HepG2 (cell line): ENCODE results near the gene F7. TPM values are rescaled to one million over a fixed set of nuclear protein-coding genes. Genes with fewer than 3 reads are reported as not detected.

Experiments used
- HNRNPL ChIP-seq: fragments of 200-400 bp; formaldehyde crosslinking; IDR thresholded peaks from 2 replicates; pipeline ENCODE4 v1.6.1; 2017; ENCODE audit warnings: mild to moderate bottlenecking, low read depth, low read length
- HOXA3 ChIP-seq: sonication (generic); formaldehyde crosslinking; IDR thresholded peaks from 2 replicates; pipeline ENCODE4 v1.5.0; 2020; ENCODE audit warnings: missing genetic modification reagents
- KLF6 ChIP-seq: IDR thresholded peaks from 2 replicates; pipeline ENCODE4 v1.8.0; 2016; ENCODE audit warnings: missing biosample characterization, missing genetic modification reagents
- NFE2 ChIP-seq: sonication (generic); formaldehyde crosslinking; IDR thresholded peaks from 2 replicates; pipeline ENCODE4 v1.4.0; 2020; ENCODE audit warnings: missing genetic modification reagents
- NPAS2 ChIP-seq: sonication (generic); formaldehyde crosslinking; IDR thresholded peaks from 2 replicates; pipeline ENCODE4 v1.8.0; 2022; ENCODE audit warnings: mild to moderate bottlenecking, missing genetic modification reagents, borderline replicate concordance
- NR2F2 ChIP-seq: IDR thresholded peaks from 2 replicates; pipeline ENCODE4 v1.6.1; 2012; ENCODE audit warnings: low read depth, inconsistent platforms, borderline replicate concordance
- PAX8 ChIP-seq: sonication (generic); formaldehyde crosslinking; IDR thresholded peaks from 2 replicates; pipeline ENCODE4 v1.8.0; 2022; ENCODE audit warnings: mild to moderate bottlenecking, missing genetic modification reagents, borderline replicate concordance
- PLRG1 ChIP-seq: fragments of 450-650 bp; conservative IDR thresholded peaks from 2 replicates; pipeline ENCODE4 v1.6.1; 2016
- RARG ChIP-seq: sonication (generic); formaldehyde crosslinking; IDR thresholded peaks from 2 replicates; pipeline ENCODE4 v1.4.0; 2020; ENCODE audit warnings: low read depth, mild to moderate bottlenecking, missing genetic modification reagents
- REXO4 ChIP-seq: sonication (generic); formaldehyde crosslinking; IDR thresholded peaks from 2 replicates; pipeline ENCODE4 v1.8.0; 2022; ENCODE audit warnings: missing genetic modification reagents, mild to moderate bottlenecking, borderline replicate concordance
- TBP ChIP-seq: sonication (generic); formaldehyde crosslinking; IDR thresholded peaks from 2 replicates; pipeline ENCODE4 v1.5.0; 2020; ENCODE audit warnings: missing genetic modification reagents
- TCF7 ChIP-seq: sonication (generic); IDR thresholded peaks from 2 replicates; pipeline ENCODE4 v1.6.1; 2016; ENCODE audit warnings: antibody characterized with exemption, low read depth
- TMF1 ChIP-seq: sonication (generic); formaldehyde crosslinking; IDR thresholded peaks from 2 replicates; pipeline ENCODE4 v1.8.1; 2022; ENCODE audit warnings: low read depth, missing genetic modification reagents
- U2AF2 ChIP-seq: fragments of 200-400 bp; formaldehyde crosslinking; IDR thresholded peaks from 2 replicates; pipeline ENCODE4 v1.6.1; 2017; ENCODE audit warnings: low read depth, mild to moderate bottlenecking, low read length
- ZNF207 ChIP-seq: fragments of 450-650 bp; IDR thresholded peaks from 2 replicates; pipeline ENCODE4 v1.6.1; 2016; ENCODE audit warnings: antibody characterized with exemption, borderline replicate concordance
- ZNF251 ChIP-seq: sonication (generic); formaldehyde crosslinking; IDR thresholded peaks from 2 replicates; pipeline ENCODE4 v1.9.0; 2021; ENCODE audit warnings: mild to moderate bottlenecking, missing genetic modification reagents
- polyA plus RNA-seq, 8 experiments: library from polyadenylated mRNA; depleted of rRNA in 3 of 8; stranded (reverse) in 7 of 8; unstranded in 1 of 8; fragments of >200 nt; fragmentation: Illumina TruSeq in 4 of 8; extraction: Trizol in 4 of 8; gene quantifications; 2 replicates each; pipeline versions ENCODE4 v1.2.1 to v1.2.3, GENCODE V29; 2011 to 2016; ENCODE audit warnings: low read depth in 4 of 8, missing spikeins in 1 of 8, mixed read lengths in 1 of 8; ENCODE audit not compliant: insufficient read depth in 1 of 8
- total RNA-seq, 5 experiments: library from RNA; depleted of rRNA; stranded (reverse); fragments of >200 nt; fragmentation: Illumina TruSeq; extraction: Trizol; gene quantifications; 2 replicates each; pipeline ENCODE4 v1.2.3, GENCODE V29; 2016; ENCODE audit warnings: low read depth in 1 of 5
- TF ChIP-seq, protein P1 (sequence below): sonication (generic); formaldehyde crosslinking; IDR thresholded peaks from 2 replicates; pipeline ENCODE4 v1.4.0; 2020; ENCODE audit warnings: missing genetic modification reagents
- TF ChIP-seq, protein P2 (sequence below): sonication (generic); formaldehyde crosslinking; IDR thresholded peaks from 2 replicates; pipeline ENCODE4 v1.4.0; 2020; ENCODE audit warnings: missing genetic modification reagents
- TF ChIP-seq, protein P3 (sequence below): sonication (generic); formaldehyde crosslinking; IDR thresholded peaks from 2 replicates; pipeline ENCODE4 v1.4.0; 2020; ENCODE audit warnings: missing genetic modification reagents, borderline replicate concordance
- TF ChIP-seq, protein P4 (sequence below): IDR thresholded peaks from 2 replicates; pipeline ENCODE4 v1.6.1; 2018; ENCODE audit warnings: missing genetic modification reagents, mild to moderate bottlenecking, missing compliant biosample characterization
- TF ChIP-seq, protein P5 (sequence below): sonication (generic); formaldehyde crosslinking; IDR thresholded peaks from 2 replicates; pipeline ENCODE4 v1.9.0; 2022; ENCODE audit warnings: low read depth, missing genetic modification reagents

The F7 gene
- total and polyA plus RNA-seq, 2 of the 13 experiments (the other 11 are each of a cell fraction or from before 2014, with no cell fraction given), result 12.6 to 26.5 TPM

DNA sequence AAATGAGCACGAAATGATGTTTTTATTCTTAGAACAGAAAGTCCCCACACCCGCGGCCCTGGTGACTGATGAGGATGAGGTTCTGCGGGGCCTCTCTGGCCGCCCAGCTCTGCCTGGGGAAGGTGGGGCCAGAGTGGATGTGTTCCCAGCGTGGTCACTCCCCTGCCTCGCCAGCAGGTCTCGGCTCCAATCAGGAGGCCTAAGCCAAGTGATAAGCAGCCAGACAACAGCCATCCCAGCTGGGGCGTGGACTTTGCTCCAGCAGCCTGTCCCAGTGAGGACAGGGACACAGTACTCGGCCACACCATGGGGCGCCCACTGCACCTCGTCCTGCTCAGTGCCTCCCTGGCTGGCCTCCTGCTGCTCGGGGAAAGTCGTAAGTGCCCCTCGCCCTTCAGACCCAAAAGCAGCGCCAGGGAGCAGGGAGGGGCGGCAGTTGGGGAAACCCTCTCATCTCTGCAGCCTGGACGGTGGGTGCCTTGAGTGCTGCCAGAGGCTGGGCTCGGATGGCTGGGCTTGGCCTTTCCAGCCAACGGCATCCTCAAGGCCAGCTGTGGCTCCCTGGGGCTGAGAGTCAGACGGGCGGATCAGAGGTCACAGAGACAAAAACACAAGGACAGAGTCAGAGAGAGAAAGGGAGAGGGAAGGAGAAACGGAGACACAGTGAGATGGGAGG is 17.1 kb downstream of the F7 start, which contains the start of gene F10 (continued):
- TF ChIP-seq HNRNPL (0 out of 2 replicates have a peak, but pooled peaks have one; percentile 71), KLF6 (CRISPR knock-in tag) (peak; percentile 94), ZNF251 (CRISPR knock-in tag) (peak; percentile 81; the same call in 1 of the 2 replicates), TCF7 (no peak), NFE2 (CRISPR knock-in tag) (no peak), HOXA3 (CRISPR knock-in tag) (peak; percentile 90), NPAS2 (no peak), RARG (CRISPR knock-in tag) (no peak), U2AF2 (no peak), TBP (CRISPR knock-in tag) (peak; percentile 74; the same call in 1 of the 2 replicates), REXO4 (CRISPR knock-in tag) (no peak), PLRG1 (no peak), TMF1 (peak; percentile 85), ZNF207 (no peak), PAX8 (CRISPR knock-in tag) (no peak), NR2F2 (no peak)
- TF ChIP-seq, protein P1, sequence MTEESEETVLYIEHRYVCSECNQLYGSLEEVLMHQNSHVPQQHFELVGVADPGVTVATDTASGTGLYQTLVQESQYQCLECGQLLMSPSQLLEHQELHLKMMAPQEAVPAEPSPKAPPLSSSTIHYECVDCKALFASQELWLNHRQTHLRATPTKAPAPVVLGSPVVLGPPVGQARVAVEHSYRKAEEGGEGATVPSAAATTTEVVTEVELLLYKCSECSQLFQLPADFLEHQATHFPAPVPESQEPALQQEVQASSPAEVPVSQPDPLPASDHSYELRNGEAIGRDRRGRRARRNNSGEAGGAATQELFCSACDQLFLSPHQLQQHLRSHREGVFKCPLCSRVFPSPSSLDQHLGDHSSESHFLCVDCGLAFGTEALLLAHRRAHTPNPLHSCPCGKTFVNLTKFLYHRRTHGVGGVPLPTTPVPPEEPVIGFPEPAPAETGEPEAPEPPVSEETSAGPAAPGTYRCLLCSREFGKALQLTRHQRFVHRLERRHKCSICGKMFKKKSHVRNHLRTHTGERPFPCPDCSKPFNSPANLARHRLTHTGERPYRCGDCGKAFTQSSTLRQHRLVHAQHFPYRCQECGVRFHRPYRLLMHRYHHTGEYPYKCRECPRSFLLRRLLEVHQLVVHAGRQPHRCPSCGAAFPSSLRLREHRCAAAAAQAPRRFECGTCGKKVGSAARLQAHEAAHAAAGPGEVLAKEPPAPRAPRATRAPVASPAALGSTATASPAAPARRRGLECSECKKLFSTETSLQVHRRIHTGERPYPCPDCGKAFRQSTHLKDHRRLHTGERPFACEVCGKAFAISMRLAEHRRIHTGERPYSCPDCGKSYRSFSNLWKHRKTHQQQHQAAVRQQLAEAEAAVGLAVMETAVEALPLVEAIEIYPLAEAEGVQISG, result peak; percentile 91
- TF ChIP-seq, protein P2, sequence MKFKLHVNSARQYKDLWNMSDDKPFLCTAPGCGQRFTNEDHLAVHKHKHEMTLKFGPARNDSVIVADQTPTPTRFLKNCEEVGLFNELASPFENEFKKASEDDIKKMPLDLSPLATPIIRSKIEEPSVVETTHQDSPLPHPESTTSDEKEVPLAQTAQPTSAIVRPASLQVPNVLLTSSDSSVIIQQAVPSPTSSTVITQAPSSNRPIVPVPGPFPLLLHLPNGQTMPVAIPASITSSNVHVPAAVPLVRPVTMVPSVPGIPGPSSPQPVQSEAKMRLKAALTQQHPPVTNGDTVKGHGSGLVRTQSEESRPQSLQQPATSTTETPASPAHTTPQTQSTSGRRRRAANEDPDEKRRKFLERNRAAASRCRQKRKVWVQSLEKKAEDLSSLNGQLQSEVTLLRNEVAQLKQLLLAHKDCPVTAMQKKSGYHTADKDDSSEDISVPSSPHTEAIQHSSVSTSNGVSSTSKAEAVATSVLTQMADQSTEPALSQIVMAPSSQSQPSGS (CRISPR knock-in tag), result 0 out of 2 replicates have a peak, but pooled peaks have one; percentile 58
- TF ChIP-seq, protein P3, sequence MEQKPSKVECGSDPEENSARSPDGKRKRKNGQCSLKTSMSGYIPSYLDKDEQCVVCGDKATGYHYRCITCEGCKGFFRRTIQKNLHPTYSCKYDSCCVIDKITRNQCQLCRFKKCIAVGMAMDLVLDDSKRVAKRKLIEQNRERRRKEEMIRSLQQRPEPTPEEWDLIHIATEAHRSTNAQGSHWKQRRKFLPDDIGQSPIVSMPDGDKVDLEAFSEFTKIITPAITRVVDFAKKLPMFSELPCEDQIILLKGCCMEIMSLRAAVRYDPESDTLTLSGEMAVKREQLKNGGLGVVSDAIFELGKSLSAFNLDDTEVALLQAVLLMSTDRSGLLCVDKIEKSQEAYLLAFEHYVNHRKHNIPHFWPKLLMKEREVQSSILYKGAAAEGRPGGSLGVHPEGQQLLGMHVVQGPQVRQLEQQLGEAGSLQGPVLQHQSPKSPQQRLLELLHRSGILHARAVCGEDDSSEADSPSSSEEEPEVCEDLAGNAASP, result peak; percentile 87
- TF ChIP-seq, protein P4, sequence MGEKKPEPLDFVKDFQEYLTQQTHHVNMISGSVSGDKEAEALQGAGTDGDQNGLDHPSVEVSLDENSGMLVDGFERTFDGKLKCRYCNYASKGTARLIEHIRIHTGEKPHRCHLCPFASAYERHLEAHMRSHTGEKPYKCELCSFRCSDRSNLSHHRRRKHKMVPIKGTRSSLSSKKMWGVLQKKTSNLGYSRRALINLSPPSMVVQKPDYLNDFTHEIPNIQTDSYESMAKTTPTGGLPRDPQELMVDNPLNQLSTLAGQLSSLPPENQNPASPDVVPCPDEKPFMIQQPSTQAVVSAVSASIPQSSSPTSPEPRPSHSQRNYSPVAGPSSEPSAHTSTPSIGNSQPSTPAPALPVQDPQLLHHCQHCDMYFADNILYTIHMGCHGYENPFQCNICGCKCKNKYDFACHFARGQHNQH, result peak; percentile 87
- TF ChIP-seq, protein P5, sequence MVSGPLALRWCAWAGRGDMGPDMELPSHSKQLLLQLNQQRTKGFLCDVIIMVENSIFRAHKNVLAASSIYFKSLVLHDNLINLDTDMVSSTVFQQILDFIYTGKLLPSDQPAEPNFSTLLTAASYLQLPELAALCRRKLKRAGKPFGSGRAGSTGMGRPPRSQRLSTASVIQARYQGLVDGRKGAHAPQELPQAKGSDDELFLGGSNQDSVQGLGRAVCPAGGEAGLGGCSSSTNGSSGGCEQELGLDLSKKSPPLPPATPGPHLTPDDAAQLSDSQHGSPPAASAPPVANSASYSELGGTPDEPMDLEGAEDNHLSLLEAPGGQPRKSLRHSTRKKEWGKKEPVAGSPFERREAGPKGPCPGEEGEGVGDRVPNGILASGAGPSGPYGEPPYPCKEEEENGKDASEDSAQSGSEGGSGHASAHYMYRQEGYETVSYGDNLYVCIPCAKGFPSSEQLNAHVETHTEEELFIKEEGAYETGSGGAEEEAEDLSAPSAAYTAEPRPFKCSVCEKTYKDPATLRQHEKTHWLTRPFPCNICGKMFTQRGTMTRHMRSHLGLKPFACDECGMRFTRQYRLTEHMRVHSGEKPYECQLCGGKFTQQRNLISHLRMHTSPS (CRISPR knock-in tag), result peak; percentile 47
